OCI-LY7 (cell line): ENCODE measurements around the gene LTBP2. TPM values are rescaled to one million over a fixed set of nuclear protein-coding genes. Genes with fewer than 3 reads are reported as not detected.
"Not testable (repeated sequence)": the region's sequence is repeated elsewhere in the genome, so short reads cannot be mapped to it uniquely, and the experiment has no call there.

Experiments used
- BruUV-seq: library from RNA; stranded (reverse); fragments of 400-500 nt; replicated peaks from 2 replicates; lab custom pipeline; 2021; lab: Mats Ljungman, UMichigan
- CTCF ChIA-PET: fragments of 300-600 bp; sonication (Branson Sonifier 250); formaldehyde crosslinking; loops from one replicate; lab custom pipeline; 2022; ENCODE audit warnings: antibody characterized with exemption; ENCODE audit not compliant: unreplicated experiment; lab: Charles Lee
- POLR2A ChIA-PET: fragments of 300-600 bp; sonication (Branson Sonifier 250); formaldehyde crosslinking; loops from one replicate; lab custom pipeline; 2022; ENCODE audit warnings: antibody characterized with exemption; lab: Charles Lee
- DNase-seq: peaks from one replicate; pipeline ENCODE4 v3.0.0-alpha.2; 2015; ENCODE audit warnings: low spot score
- H2AFZ ChIP-seq: fragments of 200-600 bp; sonication (generic), shearing (Covaris generic); 2 replicates; pipeline ENCODE4 v1.6.1; 2014; ENCODE audit warnings: mild to moderate bottlenecking, antibody characterized with exemption, low read length, moderate library complexity
- H3K27ac ChIP-seq: fragments of 200-600 bp; sonication (generic); 2 replicates; pipeline ENCODE4 v1.5.1; 2014; ENCODE audit warnings: mixed run types, low read depth, mild to moderate bottlenecking, moderate library complexity, low read length, inconsistent platforms; ENCODE audit not compliant: poor library complexity, severe bottlenecking
- H3K36me3 ChIP-seq: fragments of 200-600 bp; sonication (generic); 2 replicates; pipeline ENCODE4 v1.6.1; 2014; ENCODE audit warnings: mild to moderate bottlenecking, antibody characterized with exemption, low read length, moderate library complexity, mixed read lengths; ENCODE audit not compliant: insufficient read depth
- H3K4me1 ChIP-seq: fragments of 200-600 bp; sonication (generic); 2 replicates; pipeline ENCODE4 v1.5.1; 2014; ENCODE audit warnings: mild to moderate bottlenecking, low read length; ENCODE audit not compliant: insufficient read depth, poor library complexity, severe bottlenecking
- H3K4me2 ChIP-seq: fragments of 200-600 bp; sonication (generic); 2 replicates; pipeline ENCODE4 v1.6.1; 2014; ENCODE audit warnings: mild to moderate bottlenecking, low read length
- H3K4me3 ChIP-seq: fragments of 200-600 bp; sonication (generic); 2 replicates; pipeline ENCODE4 v1.5.1; 2014; ENCODE audit warnings: mild to moderate bottlenecking, low read depth, low read length; ENCODE audit not compliant: poor library complexity, severe bottlenecking
- H3K79me2 ChIP-seq: fragments of 200-600 bp; sonication (generic); 2 replicates; pipeline ENCODE4 v1.6.1; 2016; ENCODE audit warnings: low read depth, mild to moderate bottlenecking, low read length, moderate library complexity, mixed read lengths; ENCODE audit not compliant: insufficient read depth
- H3K9me2 ChIP-seq: fragments of 200-600 bp; sonication (generic); 2 replicates; pipeline ENCODE4 v1.6.1; 2016; ENCODE audit warnings: mild to moderate bottlenecking, low read length, mixed read lengths; ENCODE audit not compliant: insufficient read depth
- H3K9me3 ChIP-seq: fragments of 200-600 bp; sonication (generic); 2 replicates; pipeline ENCODE4 v1.6.1; 2014; ENCODE audit warnings: mild to moderate bottlenecking, mixed run types, low read length, mixed read lengths
- H4K20me1 ChIP-seq: fragments of 200-600 bp; sonication (generic); 2 replicates; pipeline ENCODE4 v1.6.1; 2014; ENCODE audit warnings: mild to moderate bottlenecking, antibody characterized with exemption, low read length, moderate library complexity, mixed read lengths; ENCODE audit not compliant: insufficient read depth
- CTCF ChIP-seq: fragments of 200-600 bp; sonication (generic); conservative IDR thresholded peaks from 2 replicates; pipeline ENCODE4 v1.5.1; 2014; ENCODE audit warnings: mild to moderate bottlenecking, antibody characterized with exemption, low read length, moderate library complexity, mixed read lengths
- EZH2phosphoT487 ChIP-seq: fragments of 200-600 bp; sonication (generic); IDR thresholded peaks from 2 replicates; pipeline ENCODE4 v1.6.1; 2018; ENCODE audit warnings: low read depth, borderline replicate concordance, mild to moderate bottlenecking, mixed run types, antibody characterized with exemption, low read length, moderate library complexity, mixed read lengths
- intact Hi-C: fragments of 100-400 bp; cut with micrococcal nuclease; formaldehyde crosslinking; loops from one replicate; pipeline ENCODE4 v1.10.0; 2022; ENCODE audit not compliant: unreplicated experiment
- total RNA-seq, 2 experiments: library from RNA; depleted of rRNA in 1 of 2; stranded (reverse); fragments of >200 nt in 1 of 2; shearing (Covaris generic) in 1 of 2; gene quantifications; 2 replicates each; pipeline ENCODE4 v1.2.3, GENCODE V29; 2014 to 2022

The LTBP2 gene
- total RNA-seq, 2 experiments from 2014 or later, result 0.15 to 0.25 TPM

- Histone ChIP-seq H3K27ac (no peak overlapping the region), H3K36me3 (no peaks in the 10 kb centered on the region), H3K79me2 (no peaks in the 10 kb centered on the region), H3K4me1 (no peaks in the 10 kb centered on the region), H3K9me3 (no peaks in the 10 kb centered on the region), H4K20me1 (no peaks in the 10 kb centered on the region), H3K9me2 (no peaks in the 10 kb centered on the region), H3K4me3 (no peak overlapping the region), H2AFZ (no peak overlapping the region), H3K4me2 (no peak overlapping the region)
- intact Hi-C loops, result no loop called here
- POLR2A ChIA-PET, result no interaction called here
- DNase-seq, result no peak
- BruUV-seq, result no TSS peak
- TF ChIP-seq EZH2phosphoT487 (no peak), CTCF (no peak)
- CTCF ChIA-PET, result no interaction called here
Measured at GRCh38 chr14:74538411-74539391, 73.3 kb downstream of the LTBP2 start.

- POLR2A ChIA-PET, H3K4me3 ChIP-seq, CTCF ChIA-PET, H3K79me2 ChIP-seq, DNase-seq, H3K9me2 ChIP-seq, H3K9me3 ChIP-seq, H3K4me1 ChIP-seq, H3K36me3 ChIP-seq, H3K27ac ChIP-seq, H2AFZ ChIP-seq, H4K20me1 ChIP-seq, H3K4me2 ChIP-seq, intact Hi-C loops, BruUV-seq: not testable (repeated sequence)
Measured at GRCh38 chr14:74536336-74536735, 75.7 kb downstream of the LTBP2 start.

- TF ChIP-seq EZH2phosphoT487, result no peak
- TF ChIP-seq CTCF, result no peak
Measured at GRCh38 chr14:74535756-74536325, 76.2 kb downstream of the LTBP2 start.

More at GRCh38 chr14:74535756-74536325, 76.2 kb downstream of the LTBP2 start:
- ChIA-PET POLR2A (no interaction called here), CTCF (no interaction called here)
- H3K79me2 ChIP-seq, result no peaks in the 10 kb centered on the region
- H3K9me3 ChIP-seq, result no peaks in the 10 kb centered on the region
- H4K20me1 ChIP-seq, result no peaks in the 10 kb centered on the region
- H3K4me2 ChIP-seq, result no peak overlapping the region
- DNase-seq, result no peak
- no peak overlapping the region for H3K27ac ChIP-seq
- H3K36me3 ChIP-seq, result no peaks in the 10 kb centered on the region
- intact Hi-C loops, result no loop called here
- BruUV-seq, result no TSS peak
- no peak overlapping the region for H3K4me3 ChIP-seq
- no peak overlapping the region for H2AFZ ChIP-seq
- no peaks in the 10 kb centered on the region for H3K9me2 ChIP-seq
- no peaks in the 10 kb centered on the region for H3K4me1 ChIP-seq
